ENCODE measurements around the gene GUCA2A.

GRCh38 chr1:42144711-42145388 lies 19.7 kb downstream of the GUCA2A start:
- TF ChIP-seq POLR2A (IDR thresholded peaks at IDR 0.05) = no peak
- TF ChIP-seq CTCF (IDR thresholded peaks at IDR 0.05) = no peak

Measured in transverse colon (tissue), 3 donors.